D721Med (cell line): ENCODE results near the gene CUEDC1.

ENCODE experiments used
- DNase-seq: peaks from one replicate; pipeline ENCODE4 v3.0.0; 2011; ENCODE audit warnings: low spot score; ENCODE audit not compliant: insufficient read length
- FAIRE-seq: peaks from 2 replicates; lab custom pipeline; 2011; peaks lifted over from hg19 to GRCh38; lab: Jason Lieb, UNC
- TF ChIP-seq, protein P1 (sequence below): IDR thresholded peaks from 2 replicates; pipeline ENCODE4 v1.5.1; 2012; ENCODE audit warnings: mild to moderate bottlenecking, control low read depth; ENCODE audit not compliant: insufficient read depth; ENCODE audit errors: missing control alignments

CUEDC1 gene

GRCh38 chr17:57913575-57914272, 41.5 kb downstream of the CUEDC1 start:
- DNase-seq = no peak
- no peak for FAIRE-seq

DNA sequence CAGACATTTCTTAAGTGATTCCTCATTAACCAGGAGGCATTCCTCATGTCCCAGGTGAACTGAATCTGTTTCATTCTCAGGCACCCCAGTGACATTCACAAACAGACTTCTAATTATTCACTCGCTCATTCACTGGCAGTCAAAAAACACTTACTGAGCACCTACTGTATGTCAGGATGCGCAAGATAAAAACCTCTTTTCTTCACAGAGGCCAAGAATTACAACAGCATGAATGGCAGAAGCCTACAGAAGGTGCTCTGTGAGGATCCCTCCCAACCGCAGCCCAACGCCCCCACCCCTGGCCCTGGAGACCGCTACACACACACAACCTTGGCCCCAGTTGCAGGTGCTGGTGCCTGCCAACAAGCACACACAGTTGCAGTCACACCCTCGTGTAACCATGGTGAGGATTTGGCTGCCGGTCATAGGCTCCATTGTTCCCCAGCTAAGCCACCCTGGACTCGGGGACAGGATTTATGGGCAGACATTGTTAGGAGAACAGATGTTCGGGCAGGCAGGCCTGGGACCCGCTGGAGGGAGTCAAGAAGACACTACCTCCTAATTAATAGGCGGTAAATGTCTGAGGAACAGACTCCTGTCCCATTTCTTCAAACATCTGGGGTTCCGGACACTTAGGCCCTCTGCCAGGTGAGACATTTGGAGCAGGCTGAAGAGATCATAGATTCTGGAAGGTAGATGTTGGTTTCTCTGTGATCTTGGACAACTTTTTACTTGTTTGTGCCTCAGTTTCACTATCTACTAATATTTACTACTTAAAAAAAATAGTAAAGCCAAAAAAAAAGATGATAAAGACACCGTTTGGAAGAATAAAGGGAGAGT, 43.2 kb downstream of the CUEDC1 start:
- DNase-seq = no peak
- no peak for FAIRE-seq

More at GRCh38 chr17:57913575-57914272, 41.5 kb downstream of the CUEDC1 start:
- TF ChIP-seq, protein P1, sequence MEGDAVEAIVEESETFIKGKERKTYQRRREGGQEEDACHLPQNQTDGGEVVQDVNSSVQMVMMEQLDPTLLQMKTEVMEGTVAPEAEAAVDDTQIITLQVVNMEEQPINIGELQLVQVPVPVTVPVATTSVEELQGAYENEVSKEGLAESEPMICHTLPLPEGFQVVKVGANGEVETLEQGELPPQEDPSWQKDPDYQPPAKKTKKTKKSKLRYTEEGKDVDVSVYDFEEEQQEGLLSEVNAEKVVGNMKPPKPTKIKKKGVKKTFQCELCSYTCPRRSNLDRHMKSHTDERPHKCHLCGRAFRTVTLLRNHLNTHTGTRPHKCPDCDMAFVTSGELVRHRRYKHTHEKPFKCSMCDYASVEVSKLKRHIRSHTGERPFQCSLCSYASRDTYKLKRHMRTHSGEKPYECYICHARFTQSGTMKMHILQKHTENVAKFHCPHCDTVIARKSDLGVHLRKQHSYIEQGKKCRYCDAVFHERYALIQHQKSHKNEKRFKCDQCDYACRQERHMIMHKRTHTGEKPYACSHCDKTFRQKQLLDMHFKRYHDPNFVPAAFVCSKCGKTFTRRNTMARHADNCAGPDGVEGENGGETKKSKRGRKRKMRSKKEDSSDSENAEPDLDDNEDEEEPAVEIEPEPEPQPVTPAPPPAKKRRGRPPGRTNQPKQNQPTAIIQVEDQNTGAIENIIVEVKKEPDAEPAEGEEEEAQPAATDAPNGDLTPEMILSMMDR = no peak

DNA sequence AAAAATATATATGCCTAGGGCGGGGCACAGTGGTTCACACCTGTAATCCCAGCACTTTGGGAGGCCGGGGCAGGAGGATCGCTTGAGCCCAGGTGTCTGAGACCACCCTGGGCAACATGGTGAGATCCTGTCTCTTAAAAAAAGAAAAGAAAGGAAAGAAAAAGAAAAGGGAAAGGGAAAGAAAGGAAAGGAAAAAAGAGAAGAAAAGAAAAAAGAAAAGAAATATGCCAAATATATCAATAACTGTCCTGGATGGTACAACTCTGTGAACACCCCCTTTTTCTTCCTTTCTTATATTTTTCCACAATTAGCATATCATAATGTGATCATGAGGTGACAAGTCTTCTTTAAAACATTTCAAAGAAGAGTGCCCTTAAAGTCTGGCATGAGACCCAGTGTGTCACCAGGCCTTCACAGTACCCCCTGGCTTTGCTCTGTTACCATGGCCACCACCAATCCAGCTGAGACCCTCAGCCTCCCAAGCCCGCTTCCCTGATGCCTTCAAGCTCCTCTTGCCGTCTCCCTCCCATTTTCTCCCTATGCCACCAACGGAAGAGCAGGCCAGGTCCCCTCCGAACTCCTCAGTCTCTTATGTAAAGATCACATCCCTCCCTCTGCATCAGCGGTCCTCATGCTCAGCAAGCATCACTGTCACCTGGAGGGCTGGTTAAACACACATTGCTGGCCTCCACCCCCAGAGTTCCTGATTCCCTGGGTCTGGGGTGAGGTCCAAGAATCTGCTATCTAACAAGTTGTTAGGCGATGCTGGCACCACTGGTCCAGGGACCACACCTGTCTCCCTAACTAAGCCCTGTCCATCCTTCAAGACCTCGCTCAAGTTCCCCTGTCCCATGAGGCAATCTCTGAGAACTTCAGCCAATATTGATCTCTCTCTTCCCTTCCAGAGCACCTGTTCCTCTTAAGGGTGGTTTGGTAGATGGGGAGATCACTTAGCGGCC, 44.5 kb downstream of the CUEDC1 start:
- no peak for DNase-seq
- FAIRE-seq = no peak
- TF ChIP-seq, protein P1 = no peak

More for the DNA sequence above, 43.2 kb downstream of the CUEDC1 start:
- TF ChIP-seq, protein P1 = peak; percentile 9

DNA sequence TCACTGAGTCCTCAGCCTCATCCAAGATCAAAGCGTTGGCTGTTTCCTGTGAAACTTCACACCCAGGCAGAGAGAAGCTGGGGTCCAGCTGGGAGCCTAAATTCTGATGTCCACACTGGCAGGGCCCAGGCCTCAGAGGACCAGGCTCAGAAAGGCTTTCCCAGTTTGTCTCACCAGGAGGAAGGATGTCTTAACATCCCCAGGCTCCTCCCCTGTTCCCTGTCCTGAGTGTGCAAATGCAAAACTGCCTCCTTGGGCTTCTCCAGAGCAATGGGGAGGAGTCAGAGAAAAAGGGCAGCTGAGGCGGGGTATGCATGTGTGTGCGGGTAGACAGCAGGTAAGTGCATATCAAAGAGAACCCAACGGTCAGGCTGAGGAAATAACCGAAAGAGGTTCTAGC, 45.7 kb downstream of the CUEDC1 start:
- FAIRE-seq (no peak), DNase-seq (no peak)
- TF ChIP-seq, protein P1 = no peak

- FAIRE-seq (no peak), DNase-seq (no peak)
- TF ChIP-seq, protein P1 = no peak
Measured at GRCh38 chr17:57908278-57908677, 46.9 kb downstream of the CUEDC1 start.

- TF ChIP-seq, protein P1 = peak; percentile 26
- FAIRE-seq (no peak), DNase-seq (no peak)
Measured at GRCh38 chr17:57906910-57907309, 48.3 kb downstream of the CUEDC1 start.
